SIG-M5 (cell line): ENCODE results near the gene RANBP17.

Source experiments
- DNase-seq: peaks from one replicate; lab custom pipeline; 2025; lab: John Stamatoyannopoulos, UW

RANBP17 gene

DNA sequence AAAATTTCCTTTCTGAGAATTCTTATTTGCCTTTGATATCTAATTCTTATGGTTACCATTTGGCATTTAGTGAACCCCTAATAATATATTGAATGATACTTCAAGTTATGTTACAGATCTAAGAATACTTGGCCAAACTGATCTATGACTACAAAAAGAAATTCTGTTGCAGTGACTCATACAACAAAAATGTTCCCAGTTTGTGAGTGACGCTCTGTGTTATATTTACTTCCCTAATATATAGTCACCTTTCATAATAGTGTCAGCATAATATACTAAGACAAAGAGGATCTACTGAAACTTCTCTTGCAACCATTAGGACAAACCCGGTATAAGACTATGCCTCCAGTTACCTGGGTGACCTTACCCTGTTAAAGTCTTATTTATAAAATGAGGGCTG lies 230.4 kb downstream of the RANBP17 start:
- no peak for DNase-seq

- no peak for DNase-seq
Observed at GRCh38 chr5:171093598-171093997, 231.8 kb downstream of the RANBP17 start.

DNA sequence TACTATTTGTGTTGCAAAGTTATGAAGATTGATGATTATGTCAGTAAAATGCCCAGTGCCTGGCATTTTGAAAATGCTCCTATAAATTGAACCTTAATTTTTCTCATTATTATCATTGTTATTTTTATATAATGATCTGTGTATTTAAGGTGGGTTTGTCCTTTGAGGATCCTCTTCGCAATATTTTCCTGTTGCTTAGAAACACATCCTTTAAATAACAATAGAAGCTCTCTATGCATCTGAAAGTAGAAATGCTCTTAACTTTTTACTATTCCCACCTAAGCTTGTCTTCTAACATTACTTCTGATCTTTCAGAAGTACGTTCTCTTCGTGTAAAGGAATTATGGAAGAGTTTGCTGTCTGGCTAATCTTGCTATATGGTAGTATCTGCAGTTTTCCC lies 232.5 kb downstream of the RANBP17 start:
- DNase-seq, result no peak

DNA sequence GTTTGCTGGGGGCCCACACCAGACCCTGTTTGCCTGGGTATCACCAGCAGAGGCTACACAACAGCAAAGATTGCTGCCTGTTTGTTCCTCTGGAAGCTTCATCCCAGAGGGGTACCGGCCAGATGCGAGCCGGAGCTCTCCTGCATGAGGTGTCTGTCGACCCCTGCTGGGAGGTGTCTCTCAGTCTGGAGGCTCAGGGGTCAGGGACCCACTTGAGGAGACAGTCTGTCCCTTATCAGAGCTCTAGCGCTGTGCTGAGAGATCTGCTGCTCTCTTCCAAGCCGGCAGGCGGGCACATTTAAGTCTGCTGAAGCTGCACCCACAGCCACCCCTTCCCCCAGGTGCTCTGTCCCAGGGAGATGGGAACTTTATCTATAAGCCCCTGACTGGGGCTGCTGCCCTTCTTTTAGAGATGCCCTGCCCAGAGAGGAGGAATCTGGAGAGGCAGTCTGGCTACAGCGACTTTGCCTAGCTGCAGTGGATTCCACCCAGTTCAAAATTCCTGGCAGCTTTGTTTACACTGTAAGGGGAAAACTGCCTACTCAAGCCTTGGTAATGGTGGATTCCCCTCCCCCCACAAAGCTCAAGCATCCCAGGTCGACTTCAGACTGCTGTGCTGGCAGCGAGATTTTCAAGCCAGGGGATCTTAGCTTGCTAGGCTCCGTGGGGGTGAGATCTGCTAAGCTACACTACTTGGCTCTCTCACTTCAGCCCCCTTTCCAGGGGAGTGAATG lies 241.2 kb downstream of the RANBP17 start:
- no peak for DNase-seq

- DNase-seq, result no peak
Observed at GRCh38 chr5:171107669-171108068, 245.9 kb downstream of the RANBP17 start.

DNA sequence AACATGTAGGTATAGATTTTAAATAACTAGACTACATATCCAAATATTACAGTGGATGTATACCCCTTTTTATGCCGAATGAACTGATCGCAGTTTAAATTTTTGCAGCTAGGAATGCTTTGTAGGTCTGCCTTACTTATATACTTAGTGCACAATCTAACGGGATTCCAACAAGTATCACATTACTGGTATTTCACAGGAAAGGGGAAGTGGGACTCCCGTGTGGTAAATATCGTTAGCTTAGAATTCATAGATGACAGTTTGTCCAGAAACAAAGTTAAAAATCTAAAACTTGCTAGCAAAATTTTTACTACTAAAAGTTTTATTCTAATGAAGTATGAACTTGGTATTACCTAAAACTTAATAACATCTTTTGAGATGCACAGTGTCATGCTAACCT lies 253.7 kb downstream of the RANBP17 start:
- DNase-seq, result no peak

- DNase-seq, result no peak
Observed at GRCh38 chr5:171116719-171117118, 254.9 kb downstream of the RANBP17 start.

DNA sequence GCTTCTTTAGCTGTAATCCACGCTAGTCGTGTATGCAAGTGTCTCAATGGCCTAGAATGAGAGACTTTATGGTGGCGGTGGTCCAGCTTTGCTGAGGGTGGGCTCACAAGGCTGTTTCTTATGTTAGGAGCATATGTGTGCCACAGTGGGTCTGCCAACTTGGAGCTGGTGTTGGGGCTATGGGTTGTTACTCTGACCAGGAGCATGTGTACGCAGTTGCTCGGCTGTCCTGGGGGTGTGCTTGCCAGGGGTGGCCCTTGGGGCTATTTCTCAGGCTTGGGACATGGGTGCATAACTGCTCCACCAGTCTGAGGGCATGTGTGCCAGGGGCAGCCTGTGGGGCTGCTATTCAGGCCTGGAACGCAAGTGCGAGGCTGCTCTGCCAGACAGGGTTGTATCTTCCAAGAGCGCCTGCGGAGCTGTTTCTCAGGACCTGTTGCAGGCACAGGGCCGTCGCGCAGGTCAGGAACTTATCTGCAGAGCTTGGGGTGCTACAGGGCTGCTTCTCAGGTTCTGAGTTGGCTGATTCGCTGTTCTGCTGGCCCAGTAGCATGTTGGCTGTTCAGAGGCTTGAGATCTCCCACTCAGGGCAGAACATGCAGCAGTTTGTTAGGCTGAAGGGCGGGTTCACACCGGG lies 259.3 kb downstream of the RANBP17 start:
- no peak for DNase-seq

DNA sequence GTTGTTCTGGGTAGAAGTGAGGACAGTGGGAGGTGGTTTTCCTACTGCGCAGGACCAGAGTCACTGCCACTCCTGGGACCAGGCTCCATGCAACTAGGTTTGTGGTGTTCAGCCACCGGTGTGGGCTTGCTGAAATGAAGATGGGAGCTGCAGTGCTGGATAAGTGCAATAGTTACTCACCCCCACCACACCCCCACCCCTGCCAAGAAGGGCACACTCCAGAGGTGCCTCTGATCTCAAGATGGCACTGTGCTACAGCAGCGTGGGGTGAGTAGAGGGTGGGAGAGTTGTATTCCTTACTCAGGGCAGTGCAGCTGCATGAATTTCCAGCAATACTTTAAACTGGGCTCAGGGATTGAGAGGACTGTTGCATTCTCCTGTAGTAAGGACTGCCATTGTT lies 259.8 kb downstream of the RANBP17 start:
- no peak for DNase-seq

- DNase-seq, result no peak
Observed at GRCh38 chr5:171122372-171122771, 260.6 kb downstream of the RANBP17 start.

DNA sequence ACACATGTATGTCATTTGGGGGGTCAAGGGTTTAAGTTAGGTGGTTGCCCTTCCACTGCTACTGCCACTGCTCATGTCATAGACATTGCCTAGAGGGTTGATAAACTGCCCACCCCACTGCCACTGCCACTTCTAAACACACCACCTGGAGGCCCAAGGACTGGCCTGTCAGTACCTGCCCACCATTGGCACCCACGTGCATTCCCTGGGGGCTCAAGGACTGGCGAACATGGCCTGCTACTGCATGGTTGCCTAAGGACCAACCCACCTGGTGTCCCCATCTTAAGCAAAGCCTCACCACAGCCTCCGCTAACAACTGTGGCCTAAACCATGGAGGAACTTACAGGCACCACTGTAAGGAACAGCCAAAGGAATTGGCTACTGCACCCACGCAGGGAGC lies 261.6 kb downstream of the RANBP17 start:
- DNase-seq, result no peak

DNA sequence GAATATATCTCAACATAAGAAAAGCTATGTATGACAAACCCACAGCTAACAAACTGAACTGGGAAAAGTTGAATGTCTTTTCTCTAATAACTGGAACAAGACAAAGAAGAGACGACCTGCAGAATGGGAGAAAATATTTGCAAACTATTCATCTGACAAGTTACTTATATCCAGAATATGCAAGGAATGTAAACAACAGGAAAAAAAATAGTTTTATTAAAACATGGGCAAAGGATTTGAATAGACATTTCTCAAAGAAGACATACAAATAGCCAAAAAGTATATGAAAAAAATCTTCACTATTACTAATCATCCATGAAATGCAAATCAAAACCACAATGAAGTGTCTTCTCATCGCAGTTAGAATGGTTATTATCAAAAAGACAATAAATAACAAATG lies 265.5 kb downstream of the RANBP17 start:
- DNase-seq, result no peak

DNA sequence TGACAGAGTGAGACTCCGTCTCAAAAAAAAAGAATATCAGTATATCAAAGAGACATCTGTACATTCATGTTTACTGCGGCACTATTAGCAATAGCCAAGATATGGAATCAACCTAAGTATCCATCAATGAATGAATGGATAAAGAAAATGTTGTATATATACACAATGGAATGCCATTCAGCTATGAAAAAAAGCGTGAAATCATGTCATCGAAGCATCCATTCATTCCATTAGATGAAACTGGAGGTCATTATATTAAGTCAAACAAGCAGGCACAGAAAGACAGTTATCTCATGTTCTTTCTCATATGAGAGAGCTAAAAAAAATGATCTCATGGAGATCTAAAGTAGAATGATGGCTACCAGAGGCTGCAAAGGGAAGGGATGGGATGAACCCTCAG lies 266.3 kb downstream of the RANBP17 start:
- DNase-seq, result no peak

DNA sequence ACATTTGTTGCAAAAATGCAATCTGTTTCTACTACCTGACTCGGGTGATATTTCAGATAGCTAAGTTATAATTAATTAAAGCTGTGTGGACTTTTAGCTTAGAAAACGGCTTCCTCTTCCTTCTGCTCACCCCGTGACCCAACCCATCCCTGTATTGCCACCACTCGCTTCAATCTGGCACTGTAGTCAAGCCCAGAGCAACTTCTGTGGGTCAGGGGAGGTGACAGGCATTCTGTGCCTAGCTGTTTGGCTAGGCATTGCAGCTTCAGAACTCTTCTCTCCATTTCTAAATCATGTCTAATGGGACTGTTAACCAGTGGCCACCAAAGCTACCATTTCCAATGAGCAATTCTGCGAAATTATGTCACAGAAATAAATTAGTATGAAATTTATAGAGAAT lies 267.5 kb downstream of the RANBP17 start:
- DNase-seq, result no peak

DNA sequence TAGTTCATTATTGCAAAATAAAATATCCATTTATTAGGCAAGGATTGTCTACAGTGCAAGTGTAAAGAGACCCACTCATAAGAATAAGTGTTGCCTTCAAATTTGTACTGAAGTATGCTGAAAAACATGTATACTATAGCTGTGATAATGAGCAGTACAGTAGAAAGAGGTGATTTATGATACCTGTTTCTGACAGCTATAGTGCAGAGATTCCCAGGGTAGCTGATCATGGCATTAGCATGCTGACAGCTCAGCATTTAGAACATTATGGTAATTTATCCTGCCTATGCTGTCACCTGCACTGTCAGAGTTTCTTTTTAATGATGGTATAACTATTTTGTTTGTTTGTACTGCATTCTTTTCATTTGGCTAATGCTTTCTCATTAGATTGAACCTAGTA lies 269.7 kb downstream of the RANBP17 start:
- no peak for DNase-seq

GRCh38 chr5:171137768-171138525 lies 276.1 kb downstream of the RANBP17 start:
- DNase-seq, result no peak

GRCh38 chr5:171139227-171139626 lies 277.4 kb downstream of the RANBP17 start:
- DNase-seq, result no peak

DNA sequence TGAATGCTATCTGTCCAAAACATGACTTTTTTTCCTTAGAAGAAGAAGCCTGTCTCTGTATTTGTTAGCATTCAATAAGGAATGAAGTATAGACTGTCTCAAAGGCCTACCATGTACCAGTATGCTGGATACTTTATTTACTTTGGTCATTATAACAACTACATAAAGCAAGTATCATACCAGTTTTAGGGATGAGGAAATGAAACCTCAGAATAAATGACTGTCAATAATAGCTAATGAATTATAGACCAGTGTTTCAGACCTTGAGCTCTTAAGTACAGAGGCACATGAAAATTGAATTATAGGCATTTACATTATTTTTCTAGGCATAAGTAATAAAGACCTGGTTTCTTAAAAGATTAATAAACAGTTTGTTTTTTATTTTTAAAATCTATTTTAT lies 280.8 kb downstream of the RANBP17 start:
- no peak for DNase-seq

DNA sequence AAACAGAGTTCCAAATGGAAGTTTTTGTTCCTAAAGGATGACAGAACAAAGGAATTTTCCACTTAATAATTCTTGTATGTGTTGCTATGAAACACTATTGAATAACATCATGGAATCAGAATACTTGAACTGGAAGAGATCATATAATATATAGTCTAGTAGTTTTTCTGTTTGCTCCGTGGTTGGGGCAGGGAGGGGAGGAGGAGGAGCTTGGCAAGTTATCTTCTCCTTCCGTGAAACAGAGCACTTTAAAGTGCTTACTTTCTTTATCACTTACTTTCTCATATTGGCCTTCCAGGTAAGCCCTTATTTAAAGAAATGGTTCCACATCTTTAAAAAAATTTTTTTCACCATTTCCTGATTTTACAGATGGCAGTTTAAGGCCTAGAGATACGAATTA lies 281.4 kb downstream of the RANBP17 start:
- no peak for DNase-seq

GRCh38 chr5:171143926-171144325 lies 282.1 kb downstream of the RANBP17 start:
- DNase-seq, result no peak

- DNase-seq, result no peak
Observed at GRCh38 chr5:171149333-171149732, 287.5 kb downstream of the RANBP17 start.

GRCh38 chr5:171149772-171150171 lies 288.0 kb downstream of the RANBP17 start:
- no peak for DNase-seq

- no peak for DNase-seq
Observed at GRCh38 chr5:171152382-171152781, 290.6 kb downstream of the RANBP17 start.
